ENCODE measurements around the gene SPIRE1. TPM values are rescaled to one million over a fixed set of nuclear protein-coding genes. Genes with fewer than 3 reads are reported as not detected.

Gene SPIRE1
- total and polyA plus RNA-seq, 12 donors, result 8.4 to 65.3 (median 47.4) TPM

GRCh38 chr18:12571630-12572029 is 86.3 kb downstream of the SPIRE1 start:
- intact Hi-C loops (cut with DNase I), result no loop called here
- no peak overlapping the region for H3K4me3 ChIP-seq
- H3K36me3 ChIP-seq, result no peaks in the 10 kb centered on the region
- peaks cover 0 to 9% (median 0%) of the 10 kb centered on the region in 11 donors for H3K9me3 ChIP-seq
- peaks cover 0 to 9% (median 0%) of the 10 kb centered on the region in 9 donors for H3K4me1 ChIP-seq
- H3K27me3 ChIP-seq, result no peaks in the 10 kb centered on the region
- DNase-seq (no peak), ATAC-seq (no peak)
- 87 to 99% methylated on average over 2 of the region's 2 CpGs for WGBS, 2 donors
- no peak for TF ChIP-seq CTCF (IDR thresholded peaks at IDR 0.05)
- H3K27ac ChIP-seq, result no peak overlapping the region

GRCh38 chr18:12569791-12570190 is 88.1 kb downstream of the SPIRE1 start:
- Histone ChIP-seq H3K9me3 (peaks cover 0 to 22% (median 0%) of the 10 kb centered on the region in 11 donors), H3K27ac (no peak overlapping the region), H3K36me3 (no peaks in the 10 kb centered on the region), H3K4me1 (peaks cover 0 to 7% (median 0%) of the 10 kb centered on the region in 9 donors), H3K27me3 (no peaks in the 10 kb centered on the region), H3K4me3 (no peak overlapping the region)
- no peak for TF ChIP-seq CTCF (IDR thresholded peaks at IDR 0.05)
- WGBS, 2 donors, result 65 to 82% methylated on average over 2 of the region's 2 CpGs
- peak in 2 of 8 donors; percentile 17 to 64 for ATAC-seq
- intact Hi-C loops (cut with DNase I), result no loop called here
- DNase-seq, result no peak

GRCh38 chr18:12567849-12568248 is 90.1 kb downstream of the SPIRE1 start:
- Histone ChIP-seq H3K4me3 (no peak overlapping the region), H3K9me3 (peaks cover 0 to 28% (median 0%) of the 10 kb centered on the region in 11 donors), H3K36me3 (no peaks in the 10 kb centered on the region), H3K27ac (no peak overlapping the region), H3K27me3 (no peaks in the 10 kb centered on the region), H3K4me1 (no peaks in the 10 kb centered on the region)
- DNase-seq (no peak), ATAC-seq (no peak)
- no peak for TF ChIP-seq CTCF (IDR thresholded peaks at IDR 0.05)
- intact Hi-C loops (cut with DNase I), result no loop called here
- WGBS, 2 donors, result 95 to 99% methylated on average over 4 of the region's 4 CpGs

GRCh38 chr18:12564861-12565260 is 93.0 kb downstream of the SPIRE1 start:
- intact Hi-C loops (cut with DNase I), result no loop called here
- Histone ChIP-seq H3K36me3 (no peaks in the 10 kb centered on the region), H3K9me3 (peaks cover 0 to 35% (median 0%) of the 10 kb centered on the region in 11 donors), H3K4me3 (no peak overlapping the region), H3K27me3 (no peaks in the 10 kb centered on the region), H3K4me1 (no peaks in the 10 kb centered on the region), H3K27ac (no peak overlapping the region)
- ATAC-seq, result no peak
- 94 to 97% methylated on average over 1 of the region's 1 CpG for WGBS, 2 donors
- TF ChIP-seq CTCF (IDR thresholded peaks at IDR 0.05), result no peak
- no peak for DNase-seq
